ENCODE measurements around the gene SH2D1A.

Gene SH2D1A

DNA sequence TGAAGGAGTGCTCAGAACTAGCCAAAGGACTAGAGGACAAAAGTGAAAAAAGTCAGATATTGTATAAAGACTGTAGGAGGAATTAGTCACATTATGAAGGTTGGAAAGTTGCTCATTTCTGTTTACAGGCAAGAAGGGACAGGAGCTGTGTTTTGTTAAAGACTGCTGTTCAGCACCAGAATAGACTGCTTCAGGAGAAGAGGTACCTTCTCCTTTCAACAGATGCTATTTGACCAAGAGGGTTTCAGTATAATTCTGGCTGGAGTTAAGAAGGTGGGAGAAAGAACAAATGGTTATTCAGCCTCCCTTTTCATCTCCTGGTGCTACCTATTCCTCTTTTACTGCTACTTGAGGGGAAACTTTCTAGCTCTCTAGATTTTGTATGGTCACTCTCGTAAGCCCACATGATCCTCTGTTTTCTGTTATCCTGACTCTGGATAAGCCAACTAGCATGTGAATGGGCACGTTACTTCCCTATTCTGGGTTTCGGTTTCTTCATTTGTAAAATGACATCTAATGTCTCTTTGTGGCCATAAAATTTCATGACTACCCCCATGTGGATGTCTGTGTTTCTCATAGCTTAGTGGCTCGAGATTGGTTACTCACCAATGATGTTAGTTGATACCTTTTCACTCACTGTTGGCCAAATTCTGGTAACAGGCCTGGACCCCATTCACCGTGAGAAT is 68.9 kb downstream of the SH2D1A start:
- no peak overlapping the region for H3K4me3 Mint-ChIP-seq

DNA sequence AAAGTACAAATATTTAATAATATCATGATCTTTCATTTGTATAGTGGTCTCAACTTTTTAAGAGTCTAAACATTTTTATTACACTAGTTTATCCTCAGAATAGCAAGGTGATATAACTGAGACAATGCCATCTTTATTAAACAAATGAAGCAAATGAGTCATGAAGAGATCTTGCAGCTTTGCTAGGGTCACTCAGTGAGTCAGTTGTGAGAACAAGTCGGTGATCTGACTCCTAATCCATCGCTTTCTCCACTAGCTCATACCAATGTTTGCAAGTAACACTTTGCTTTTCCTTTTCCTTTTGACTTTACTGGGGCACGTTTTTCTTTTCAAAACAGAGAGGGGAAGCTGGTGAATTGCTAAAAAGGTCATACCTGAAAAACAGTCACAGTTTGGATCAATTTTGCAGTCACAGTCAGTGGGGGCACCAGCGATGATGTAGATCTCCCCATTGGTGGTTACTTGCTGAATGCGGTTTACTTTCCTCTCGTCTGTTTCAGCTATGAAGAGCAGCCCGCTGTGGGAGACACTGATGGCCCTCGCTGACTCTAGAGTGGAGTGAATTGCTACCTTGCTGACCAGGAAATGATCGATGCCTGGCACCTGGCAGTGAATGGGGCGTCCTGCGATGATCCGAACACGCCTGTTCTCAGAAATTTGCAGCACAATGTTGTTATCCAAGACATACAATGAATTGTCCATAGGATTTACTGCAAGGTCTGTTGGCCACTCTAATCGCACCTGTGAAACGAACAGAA is 75.7 kb downstream of the SH2D1A start:
- no peak overlapping the region for H3K4me3 Mint-ChIP-seq

More for the DNA sequence above, 68.9 kb downstream of the SH2D1A start:
- no peaks in the 10 kb centered on the region for H3K27me3 Mint-ChIP-seq
- intact Hi-C loops (cut with micrococcal nuclease) = no loop called here
- no peaks in the 10 kb centered on the region for H3K36me3 Mint-ChIP-seq (ENCODE audit: low read depth)
- no peak overlapping the region for H3K27ac Mint-ChIP-seq
- H3K4me1 Mint-ChIP-seq (ENCODE audit: low read depth) = no peaks in the 10 kb centered on the region
- H3K9me3 Mint-ChIP-seq = no peaks in the 10 kb centered on the region

More for the DNA sequence above, 75.7 kb downstream of the SH2D1A start:
- intact Hi-C loops (cut with micrococcal nuclease) = no loop called here
- H3K36me3 Mint-ChIP-seq (ENCODE audit: low read depth) = no peaks in the 10 kb centered on the region
- H3K4me1 Mint-ChIP-seq (ENCODE audit: low read depth) = no peaks in the 10 kb centered on the region
- no peak overlapping the region for H3K27ac Mint-ChIP-seq
- H3K9me3 Mint-ChIP-seq = peaks cover 9% of the 10 kb centered on the region
- peaks cover 1% of the 10 kb centered on the region for H3K27me3 Mint-ChIP-seq
